ENCODE measurements around the gene HDAC9.

DNA sequence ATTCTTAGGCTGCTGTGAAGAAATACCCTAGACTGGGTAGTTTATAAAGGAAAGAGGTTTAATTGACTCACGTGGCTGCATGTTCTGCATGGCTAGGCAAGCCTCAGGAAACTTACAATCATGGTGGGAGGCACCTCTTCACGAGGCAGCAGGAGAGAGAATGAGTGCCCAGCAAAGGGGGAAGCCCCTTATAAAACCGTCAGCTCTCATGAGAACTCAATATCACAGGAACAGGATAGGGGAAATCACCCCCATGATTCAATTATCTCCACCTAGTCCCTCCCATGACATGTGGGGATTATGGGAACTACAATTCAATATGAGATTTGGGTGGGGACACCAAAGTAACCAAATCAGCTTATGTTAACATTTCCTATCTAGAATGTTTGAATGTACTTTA, 362.7 kb downstream of the HDAC9 start:
- TF ChIP-seq CTCF (IDR thresholded peaks at IDR 0.05) (no peak), POLR2A (IDR thresholded peaks at IDR 0.05) (no peak), POLR2AphosphoS5 (IDR thresholded peaks at IDR 0.05) (no peak), EP300 (IDR thresholded peaks at IDR 0.05) (no peak)

Measured in gastroesophageal sphincter (tissue), 3 donors.